SK-N-SH treated with all-trans-retinoic acid at 6 μM for 48 hours (cell line): ENCODE results near the gene FNDC1.

Experiments
- ARNTL ChIP-seq: fragments of 450-650 bp; formaldehyde crosslinking; IDR thresholded peaks from 2 replicates; pipeline ENCODE4 v1.5.0; 2020; ENCODE audit warnings: low read depth, mild to moderate bottlenecking, moderate library complexity, borderline replicate concordance
- BACH2 ChIP-seq: fragments of 250-450 bp; sonication (Bioruptor Pico); IDR thresholded peaks from 2 replicates; pipeline ENCODE4 v1.9.0; 2021; ENCODE audit warnings: mild to moderate bottlenecking, borderline replicate concordance
- CREB5 ChIP-seq: fragments of 250-450 bp; sonication (Bioruptor Pico); IDR thresholded peaks from 2 replicates; pipeline ENCODE4 v1.5.1; 2020; ENCODE audit warnings: low read depth, mild to moderate bottlenecking, moderate library complexity
- GLIS3 ChIP-seq: fragments of 250-450 bp; sonication (Bioruptor Pico); IDR thresholded peaks from 2 replicates; pipeline ENCODE4 v1.5.0; 2020; ENCODE audit warnings: mild to moderate bottlenecking, moderate library complexity
- ISL1 ChIP-seq: fragments of 250-450 bp; sonication (Bioruptor Pico); IDR thresholded peaks from 2 replicates; pipeline ENCODE4 v2.1.2; 2022; ENCODE audit warnings: mild to moderate bottlenecking, moderate library complexity
- PPARA ChIP-seq: fragments of 250-450 bp; sonication (Bioruptor Pico); IDR thresholded peaks from 2 replicates; pipeline ENCODE4 v1.5.0; 2020; ENCODE audit warnings: mild to moderate bottlenecking, borderline replicate concordance
- SNAI2 ChIP-seq: fragments of 250-450 bp; sonication (Bioruptor Pico); IDR thresholded peaks from 2 replicates; pipeline ENCODE4 v1.5.0; 2020; ENCODE audit warnings: mild to moderate bottlenecking, moderate library complexity
- TOX ChIP-seq: fragments of 250-450 bp; sonication (Bioruptor Pico); IDR thresholded peaks from 2 replicates; pipeline ENCODE4 v1.8.0; 2021; ENCODE audit warnings: mild to moderate bottlenecking, moderate library complexity, borderline replicate concordance
- TSHZ2 ChIP-seq: fragments of 250-450 bp; sonication (Bioruptor Pico); IDR thresholded peaks from 2 replicates; pipeline ENCODE4 v1.5.0; 2020; ENCODE audit warnings: mild to moderate bottlenecking, moderate library complexity
- ZFP3 ChIP-seq: fragments of 250-450 bp; sonication (Bioruptor Pico); IDR thresholded peaks from 2 replicates; pipeline ENCODE4 v1.5.0; 2020; ENCODE audit warnings: mild to moderate bottlenecking, moderate library complexity
- ZFP30 ChIP-seq: fragments of 450-650 bp; formaldehyde crosslinking; IDR thresholded peaks from 2 replicates; pipeline ENCODE4 v1.5.0; 2022; ENCODE audit warnings: mild to moderate bottlenecking, moderate library complexity
- ZNF70 ChIP-seq: fragments of 450-650 bp; formaldehyde crosslinking; IDR thresholded peaks from 2 replicates; pipeline ENCODE4 v1.5.0; 2020; ENCODE audit warnings: mild to moderate bottlenecking, moderate library complexity
- ZNF8 ChIP-seq: fragments of 450-650 bp; formaldehyde crosslinking; IDR thresholded peaks from 2 replicates; pipeline ENCODE4 v1.5.0; 2020; ENCODE audit warnings: mild to moderate bottlenecking, moderate library complexity
- TF ChIP-seq, protein P1 (sequence below): fragments of 250-450 bp; sonication (Bioruptor Pico); IDR thresholded peaks from 2 replicates; pipeline ENCODE4 v1.8.0; 2020; ENCODE audit warnings: mild to moderate bottlenecking, moderate library complexity, borderline replicate concordance

- TF ChIP-seq, protein P1, sequence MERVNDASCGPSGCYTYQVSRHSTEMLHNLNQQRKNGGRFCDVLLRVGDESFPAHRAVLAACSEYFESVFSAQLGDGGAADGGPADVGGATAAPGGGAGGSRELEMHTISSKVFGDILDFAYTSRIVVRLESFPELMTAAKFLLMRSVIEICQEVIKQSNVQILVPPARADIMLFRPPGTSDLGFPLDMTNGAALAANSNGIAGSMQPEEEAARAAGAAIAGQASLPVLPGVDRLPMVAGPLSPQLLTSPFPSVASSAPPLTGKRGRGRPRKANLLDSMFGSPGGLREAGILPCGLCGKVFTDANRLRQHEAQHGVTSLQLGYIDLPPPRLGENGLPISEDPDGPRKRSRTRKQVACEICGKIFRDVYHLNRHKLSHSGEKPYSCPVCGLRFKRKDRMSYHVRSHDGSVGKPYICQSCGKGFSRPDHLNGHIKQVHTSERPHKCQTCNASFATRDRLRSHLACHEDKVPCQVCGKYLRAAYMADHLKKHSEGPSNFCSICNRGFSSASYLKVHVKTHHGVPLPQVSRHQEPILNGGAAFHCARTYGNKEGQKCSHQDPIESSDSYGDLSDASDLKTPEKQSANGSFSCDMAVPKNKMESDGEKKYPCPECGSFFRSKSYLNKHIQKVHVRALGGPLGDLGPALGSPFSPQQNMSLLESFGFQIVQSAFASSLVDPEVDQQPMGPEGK (CRISPR knock-in tag) = no peak
- TF ChIP-seq ZNF70 (no peak), ZFP30 (no peak), GLIS3 (no peak), BACH2 (CRISPR knock-in tag) (no peak), TOX (no peak), ZFP3 (no peak), PPARA (CRISPR knock-in tag) (no peak), ISL1 (CRISPR knock-in tag) (no peak), ARNTL (no peak), CREB5 (CRISPR knock-in tag) (no peak), TSHZ2 (CRISPR knock-in tag) (no peak), SNAI2 (CRISPR knock-in tag) (no peak), ZNF8 (CRISPR knock-in tag) (no peak)
Measured at GRCh38 chr6:159299566-159299965, 130.4 kb downstream of the FNDC1 start.
